ENCODE results near the gene C1RL.

Gene C1RL

GRCh38 chr12:7127916-7128626, 19.1 kb upstream of the C1RL start:
- H3F3A ChIP-seq (ENCODE audit: insufficient read depth): no peaks in the 10 kb centered on the region
- no peak overlapping the region for H2AFZ ChIP-seq (ENCODE audit: low read depth, low read length, severe bottlenecking)
- no peaks in the 10 kb centered on the region for H3K27me3 ChIP-seq (ENCODE audit: low read length)
- no peaks in the 10 kb centered on the region for H3K9me3 ChIP-seq (ENCODE audit: insufficient read depth, low read length)
- no peaks in the 10 kb centered on the region for H3K36me3 ChIP-seq (ENCODE audit: low read length)
- no peaks in the 10 kb centered on the region for H3K79me2 ChIP-seq (ENCODE audit: insufficient read depth, low read length)
- H3K4me2 ChIP-seq (ENCODE audit: low read depth, low read length, poor library complexity, severe bottlenecking): no peak overlapping the region
- H4K20me1 ChIP-seq (ENCODE audit: low read depth, low read length): no peaks in the 10 kb centered on the region
- no peak overlapping the region for H3K9ac ChIP-seq (ENCODE audit: low read length)
- no peak overlapping the region for H3K4me3 ChIP-seq (ENCODE audit: insufficient read depth, low read length, poor library complexity, severe bottlenecking)
- no peaks in the 10 kb centered on the region for H3K9me2 ChIP-seq (replicated peaks; ENCODE audit: insufficient read depth, low read length)
- TF ChIP-seq EZH2phosphoT487 (conservative IDR thresholded peaks at IDR 0.05; ENCODE audit: low read length) (no peak), CTCF (IDR thresholded peaks at IDR 0.05; ENCODE audit: insufficient read depth, low read length, poor library complexity, severe bottlenecking) (no peak)
- H3K27ac ChIP-seq (ENCODE audit: low read depth, low read length): no peak overlapping the region

GRCh38 chr12:7125632-7126227, 16.7 kb upstream of the C1RL start:
- no peak overlapping the region for H3K4me2 ChIP-seq (ENCODE audit: low read depth, low read length, poor library complexity, severe bottlenecking)
- no peak overlapping the region for H3K27ac ChIP-seq (ENCODE audit: low read depth, low read length)
- TF ChIP-seq EZH2phosphoT487 (conservative IDR thresholded peaks at IDR 0.05; ENCODE audit: low read length): no peak
- no peak for TF ChIP-seq CTCF (IDR thresholded peaks at IDR 0.05; ENCODE audit: insufficient read depth, low read length, poor library complexity, severe bottlenecking)
- no peaks in the 10 kb centered on the region for H3F3A ChIP-seq (ENCODE audit: insufficient read depth)
- no peaks in the 10 kb centered on the region for H3K9me2 ChIP-seq (replicated peaks; ENCODE audit: insufficient read depth, low read length)
- no peaks in the 10 kb centered on the region for H4K20me1 ChIP-seq (ENCODE audit: low read depth, low read length)
- H3K36me3 ChIP-seq (ENCODE audit: low read length): no peaks in the 10 kb centered on the region
- H3K9ac ChIP-seq (ENCODE audit: low read length): no peak overlapping the region
- H2AFZ ChIP-seq (ENCODE audit: low read depth, low read length, severe bottlenecking): no peak overlapping the region
- no peak overlapping the region for H3K4me3 ChIP-seq (ENCODE audit: insufficient read depth, low read length, poor library complexity, severe bottlenecking)
- H3K9me3 ChIP-seq (ENCODE audit: insufficient read depth, low read length): no peaks in the 10 kb centered on the region
- no peaks in the 10 kb centered on the region for H3K27me3 ChIP-seq (ENCODE audit: low read length)
- no peaks in the 10 kb centered on the region for H3K79me2 ChIP-seq (ENCODE audit: insufficient read depth, low read length)

GRCh38 chr12:7123806-7124522, 14.9 kb upstream of the C1RL start:
- TF ChIP-seq CTCF (IDR thresholded peaks at IDR 0.05; ENCODE audit: insufficient read depth, low read length, poor library complexity, severe bottlenecking): no peak
- TF ChIP-seq EZH2phosphoT487 (conservative IDR thresholded peaks at IDR 0.05; ENCODE audit: low read length): no peak
- Histone ChIP-seq H2AFZ (ENCODE audit: low read depth, low read length, severe bottlenecking) (no peak overlapping the region), H3K27ac (ENCODE audit: low read depth, low read length) (no peak overlapping the region), H4K20me1 (ENCODE audit: low read depth, low read length) (no peaks in the 10 kb centered on the region), H3K4me2 (ENCODE audit: low read depth, low read length, poor library complexity, severe bottlenecking) (no peak overlapping the region), H3K9me2 (replicated peaks; ENCODE audit: insufficient read depth, low read length) (no peaks in the 10 kb centered on the region), H3K36me3 (ENCODE audit: low read length) (no peaks in the 10 kb centered on the region), H3K27me3 (ENCODE audit: low read length) (no peaks in the 10 kb centered on the region), H3K9me3 (ENCODE audit: insufficient read depth, low read length) (no peaks in the 10 kb centered on the region), H3K4me3 (ENCODE audit: insufficient read depth, low read length, poor library complexity, severe bottlenecking) (no peak overlapping the region), H3F3A (ENCODE audit: insufficient read depth) (no peaks in the 10 kb centered on the region), H3K9ac (ENCODE audit: low read length) (no peak overlapping the region), H3K79me2 (ENCODE audit: insufficient read depth, low read length) (no peaks in the 10 kb centered on the region)
